ENCODE measurements around the gene SPPL2A. TPM values are rescaled to one million over a fixed set of nuclear protein-coding genes. Genes with fewer than 3 reads are reported as not detected.
"Not testable (repeated sequence)": the region's sequence is repeated elsewhere in the genome, so short reads cannot be mapped to it uniquely, and the experiment has no call there.

Gene SPPL2A
- total and polyA plus RNA-seq, 2 of the 13 experiments (the other 11 are each of a cell fraction or from before 2014, with no cell fraction given), result 80.5 to 105 TPM

DNA sequence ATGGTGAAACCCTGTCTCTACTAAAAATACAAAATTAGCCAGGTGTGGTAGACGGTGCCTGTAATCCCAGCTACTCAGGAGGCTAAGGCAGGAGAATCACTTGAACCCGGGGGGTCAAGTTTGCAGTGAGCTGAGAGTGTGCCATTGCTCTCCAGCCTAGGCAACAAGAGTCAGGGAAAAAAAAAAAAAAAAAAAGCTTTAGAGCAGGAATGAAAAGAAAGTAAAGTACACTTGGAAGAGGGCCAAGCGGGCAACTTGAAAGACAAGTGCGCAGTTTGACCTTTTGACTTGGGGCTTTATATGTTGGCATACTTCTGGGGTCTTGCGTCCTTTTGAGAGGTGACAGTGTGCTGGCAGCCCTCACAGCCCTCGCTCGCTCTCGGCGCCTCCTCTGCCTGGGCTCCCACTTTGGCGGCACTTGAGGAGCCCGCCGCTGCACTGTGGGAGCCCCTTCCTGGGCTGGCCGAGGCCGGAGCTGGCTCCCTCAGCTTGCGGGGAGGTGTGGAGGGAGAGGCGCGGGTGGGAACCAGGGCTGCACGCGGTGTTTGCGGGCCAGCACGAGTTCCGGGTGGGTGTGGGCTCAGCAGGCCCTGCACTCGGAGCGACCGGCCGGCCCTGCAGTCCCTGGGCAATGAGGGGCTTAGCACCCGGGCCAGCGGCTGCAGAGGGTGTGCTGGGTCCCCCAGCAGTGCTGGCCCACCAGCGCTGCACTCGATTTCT is 46.1 kb upstream of the SPPL2A start (continued):
- TF ChIP-seq, protein P1, sequence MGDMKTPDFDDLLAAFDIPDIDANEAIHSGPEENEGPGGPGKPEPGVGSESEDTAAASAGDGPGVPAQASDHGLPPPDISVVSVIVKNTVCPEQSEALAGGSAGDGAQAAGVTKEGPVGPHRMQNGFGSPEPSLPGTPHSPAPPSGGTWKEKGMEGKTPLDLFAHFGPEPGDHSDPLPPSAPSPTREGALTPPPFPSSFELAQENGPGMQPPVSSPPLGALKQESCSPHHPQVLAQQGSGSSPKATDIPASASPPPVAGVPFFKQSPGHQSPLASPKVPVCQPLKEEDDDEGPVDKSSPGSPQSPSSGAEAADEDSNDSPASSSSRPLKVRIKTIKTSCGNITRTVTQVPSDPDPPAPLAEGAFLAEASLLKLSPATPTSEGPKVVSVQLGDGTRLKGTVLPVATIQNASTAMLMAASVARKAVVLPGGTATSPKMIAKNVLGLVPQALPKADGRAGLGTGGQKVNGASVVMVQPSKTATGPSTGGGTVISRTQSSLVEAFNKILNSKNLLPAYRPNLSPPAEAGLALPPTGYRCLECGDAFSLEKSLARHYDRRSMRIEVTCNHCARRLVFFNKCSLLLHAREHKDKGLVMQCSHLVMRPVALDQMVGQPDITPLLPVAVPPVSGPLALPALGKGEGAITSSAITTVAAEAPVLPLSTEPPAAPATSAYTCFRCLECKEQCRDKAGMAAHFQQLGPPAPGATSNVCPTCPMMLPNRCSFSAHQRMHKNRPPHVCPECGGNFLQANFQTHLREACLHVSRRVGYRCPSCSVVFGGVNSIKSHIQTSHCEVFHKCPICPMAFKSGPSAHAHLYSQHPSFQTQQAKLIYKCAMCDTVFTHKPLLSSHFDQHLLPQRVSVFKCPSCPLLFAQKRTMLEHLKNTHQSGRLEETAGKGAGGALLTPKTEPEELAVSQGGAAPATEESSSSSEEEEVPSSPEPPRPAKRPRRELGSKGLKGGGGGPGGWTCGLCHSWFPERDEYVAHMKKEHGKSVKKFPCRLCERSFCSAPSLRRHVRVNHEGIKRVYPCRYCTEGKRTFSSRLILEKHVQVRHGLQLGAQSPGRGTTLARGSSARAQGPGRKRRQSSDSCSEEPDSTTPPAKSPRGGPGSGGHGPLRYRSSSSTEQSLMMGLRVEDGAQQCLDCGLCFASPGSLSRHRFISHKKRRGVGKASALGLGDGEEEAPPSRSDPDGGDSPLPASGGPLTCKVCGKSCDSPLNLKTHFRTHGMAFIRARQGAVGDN (CRISPR knock-in tag; IDR thresholded peaks at IDR 0.05), result peak; percentile 29; the same call in 1 of the 2 replicates
- TF ChIP-seq POGZ (CRISPR knock-in tag; IDR thresholded peaks at IDR 0.05), result 0 out of 2 replicates have a peak, but pooled peaks have one; percentile 40
- peak; percentile 71 for TF ChIP-seq NR2F6 (IDR thresholded peaks at IDR 0.05)
- not testable (repeated sequence) for TF ChIP-seq NR2F6 (CRISPR knock-in tag; IDR thresholded peaks at IDR 0.05)

GRCh38 chr15:50810128-50810527 is 44.6 kb upstream of the SPPL2A start:
- 9% methylated on average over 1 of the region's 1 CpG for WGBS (ENCODE audit: low lambda C conversion rate)
- H3K27ac ChIP-seq (ENCODE audit: extremely low read length, insufficient read depth, low read length), result no peak overlapping the region
- H3K79me2 ChIP-seq (ENCODE audit: insufficient read depth, low read length), result no peaks in the 10 kb centered on the region
- peaks cover 6% of the 10 kb centered on the region; the same call in 1 of the 2 replicates for H3K4me1 ChIP-seq (ENCODE audit: insufficient read depth, low read length)
- in situ Hi-C loops (cut with HindIII; ENCODE audit: extremely low pct_ligation_motif_present, low pct_unique_long_range_greater_than_20kb), result no loop called here
- FAIRE-seq, result no peak
- H3K9me3 ChIP-seq (ENCODE audit: low read length), result no peaks in the 10 kb centered on the region
- no peak for ATAC-seq
- no TSS peak for BruUV-seq (replicated peaks)
- DNase-seq (ENCODE audit: low spot score), result no peak
- CTCF ChIA-PET (ENCODE audit: low intra/inter-chr PET ratio, low total read pairs), result no interaction called here
- no peak overlapping the region for H3K9ac ChIP-seq (ENCODE audit: insufficient read depth, low read depth, low read length)
- POLR2A ChIA-PET, result no interaction called here
- H3K4me2 ChIP-seq (ENCODE audit: low read depth, low read length), result no peak overlapping the region
- H4K20me1 ChIP-seq (ENCODE audit: insufficient read depth, low read length), result no peaks in the 10 kb centered on the region
- no peak overlapping the region for H2AFZ ChIP-seq (ENCODE audit: low read length)
- no peak overlapping the region for H3K4me3 ChIP-seq (replicated peaks in 1 of 3; ENCODE audit: insufficient read depth in 1 of 3, low read depth in 2 of 3, low read length in 3 of 3)
- intact Hi-C loops (cut with micrococcal nuclease; ENCODE audit: unreplicated experiment), result no loop called here
- no peaks in the 10 kb centered on the region for H3K36me3 ChIP-seq (replicated peaks in 1 of 2; ENCODE audit: control insufficient read depth in 1 of 2, insufficient read depth in 2 of 2, low read length in 2 of 2)
- H3K27me3 ChIP-seq (ENCODE audit: control insufficient read depth in 1 of 2, insufficient read depth in 2 of 2, low read length in 2 of 2), result no peaks in the 10 kb centered on the region
- TF ChIP-seq CREB3 (CRISPR knock-in tag; IDR thresholded peaks at IDR 0.05), result no peak
- TF ChIP-seq ZNF20 (CRISPR knock-in tag; IDR thresholded peaks at IDR 0.05), result no peak
- no peak for TF ChIP-seq THAP11 (CRISPR knock-in tag; IDR thresholded peaks at IDR 0.05)
- TF ChIP-seq RFXANK (CRISPR knock-in tag; IDR thresholded peaks at IDR 0.05), result no peak
- TF ChIP-seq NFIB (CRISPR knock-in tag; IDR thresholded peaks at IDR 0.05; ENCODE audit: borderline replicate concordance), result no peak
- TF ChIP-seq ZNF670 (CRISPR knock-in tag; IDR thresholded peaks at IDR 0.05; ENCODE audit: borderline replicate concordance), result no peak
- no peak for TF ChIP-seq MAX (IDR thresholded peaks at IDR 0.05)
- TF ChIP-seq, protein P2, sequence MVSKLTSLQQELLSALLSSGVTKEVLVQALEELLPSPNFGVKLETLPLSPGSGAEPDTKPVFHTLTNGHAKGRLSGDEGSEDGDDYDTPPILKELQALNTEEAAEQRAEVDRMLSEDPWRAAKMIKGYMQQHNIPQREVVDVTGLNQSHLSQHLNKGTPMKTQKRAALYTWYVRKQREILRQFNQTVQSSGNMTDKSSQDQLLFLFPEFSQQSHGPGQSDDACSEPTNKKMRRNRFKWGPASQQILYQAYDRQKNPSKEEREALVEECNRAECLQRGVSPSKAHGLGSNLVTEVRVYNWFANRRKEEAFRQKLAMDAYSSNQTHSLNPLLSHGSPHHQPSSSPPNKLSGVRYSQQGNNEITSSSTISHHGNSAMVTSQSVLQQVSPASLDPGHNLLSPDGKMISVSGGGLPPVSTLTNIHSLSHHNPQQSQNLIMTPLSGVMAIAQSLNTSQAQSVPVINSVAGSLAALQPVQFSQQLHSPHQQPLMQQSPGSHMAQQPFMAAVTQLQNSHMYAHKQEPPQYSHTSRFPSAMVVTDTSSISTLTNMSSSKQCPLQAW (CRISPR knock-in tag; IDR thresholded peaks at IDR 0.05), result no peak
- TF ChIP-seq SP1 (IDR thresholded peaks at IDR 0.05), result no peak
- TF ChIP-seq SP1 (CRISPR knock-in tag; IDR thresholded peaks at IDR 0.05), result no peak
- no peak for TF ChIP-seq MTF1 (CRISPR knock-in tag; IDR thresholded peaks at IDR 0.05)

Measured in HepG2 (cell line).